ENCODE results near the gene SPHK1. TPM values are rescaled to one million over a fixed set of nuclear protein-coding genes. Genes with fewer than 3 reads are reported as not detected.

The SPHK1 gene
- total and polyA plus RNA-seq, 5 donors from 2014 or later = 0.09 to 0.52 (median 0.12) TPM; not detected in 2

DNA sequence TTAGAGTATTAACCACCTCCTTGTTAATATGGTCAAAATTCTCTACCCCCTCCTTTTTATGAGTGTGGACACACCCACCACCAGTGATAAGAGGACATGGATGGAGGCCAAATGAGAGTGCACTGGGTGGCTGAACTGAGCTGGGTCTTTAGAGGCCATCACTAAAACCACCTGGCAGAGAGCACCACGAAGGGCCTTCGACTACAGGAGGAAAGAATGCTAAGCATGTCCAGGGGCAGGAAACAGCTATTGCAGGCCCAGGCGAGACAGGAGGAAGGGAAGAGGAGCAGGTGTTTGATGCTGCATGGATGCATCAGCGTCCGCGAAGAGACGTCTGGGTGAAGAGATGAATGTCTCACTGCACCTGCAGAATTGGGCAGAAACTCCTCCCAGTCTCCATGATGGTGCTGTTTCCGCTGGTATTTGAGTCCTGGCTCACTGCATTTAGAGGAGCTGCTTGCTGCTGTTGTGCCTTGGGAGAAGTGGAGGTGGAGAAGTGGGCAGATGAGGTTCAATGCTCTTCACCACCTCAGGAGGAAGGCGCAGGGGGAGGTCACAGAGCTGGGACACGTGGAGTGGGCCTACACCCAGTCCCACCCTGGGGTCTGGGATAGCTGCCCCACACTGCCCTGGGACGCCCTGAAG lies 33.2 kb downstream of the SPHK1 start:
- no peak overlapping the region for H3K27ac ChIP-seq (ENCODE audit: insufficient read depth, low read length, poor library complexity, severe bottlenecking)
- H3K9me3 Mint-ChIP-seq = no peaks in the 10 kb centered on the region
- DNase-seq = no peak
- H3K4me3 ChIP-seq (ENCODE audit: low read depth, low read length) = no peak overlapping the region
- H3K4me1 ChIP-seq (ENCODE audit: control insufficient read depth, insufficient read depth, low read length, poor library complexity, severe bottlenecking) = peaks cover 3% of the 10 kb centered on the region
- no peak for ATAC-seq (ENCODE audit: low read depth in 2 of 2)
- peak overlapping the region; percentile 16 to 81 (median 28) for H3K27ac Mint-ChIP-seq
- peaks cover 8% of the 10 kb centered on the region for H3K36me3 Mint-ChIP-seq
- peak overlapping the region in 1 of 4 donors; percentile 51 for H3K4me3 Mint-ChIP-seq
- no peaks in the 10 kb centered on the region for H3K9me3 ChIP-seq (ENCODE audit: control insufficient read depth in 2 of 2, low read length in 2 of 2)
- H3K27me3 Mint-ChIP-seq = no peaks in the 10 kb centered on the region
- peaks cover 5% of the 10 kb centered on the region for H3K36me3 ChIP-seq (ENCODE audit: control insufficient read depth, insufficient read depth, low read length)
- no peaks in the 10 kb centered on the region for H3K27me3 ChIP-seq (ENCODE audit: control insufficient read depth, insufficient read depth, low read length)
- peaks cover 0 to 36% (median 12%) of the 10 kb centered on the region in 4 donors for H3K4me1 Mint-ChIP-seq

DNA sequence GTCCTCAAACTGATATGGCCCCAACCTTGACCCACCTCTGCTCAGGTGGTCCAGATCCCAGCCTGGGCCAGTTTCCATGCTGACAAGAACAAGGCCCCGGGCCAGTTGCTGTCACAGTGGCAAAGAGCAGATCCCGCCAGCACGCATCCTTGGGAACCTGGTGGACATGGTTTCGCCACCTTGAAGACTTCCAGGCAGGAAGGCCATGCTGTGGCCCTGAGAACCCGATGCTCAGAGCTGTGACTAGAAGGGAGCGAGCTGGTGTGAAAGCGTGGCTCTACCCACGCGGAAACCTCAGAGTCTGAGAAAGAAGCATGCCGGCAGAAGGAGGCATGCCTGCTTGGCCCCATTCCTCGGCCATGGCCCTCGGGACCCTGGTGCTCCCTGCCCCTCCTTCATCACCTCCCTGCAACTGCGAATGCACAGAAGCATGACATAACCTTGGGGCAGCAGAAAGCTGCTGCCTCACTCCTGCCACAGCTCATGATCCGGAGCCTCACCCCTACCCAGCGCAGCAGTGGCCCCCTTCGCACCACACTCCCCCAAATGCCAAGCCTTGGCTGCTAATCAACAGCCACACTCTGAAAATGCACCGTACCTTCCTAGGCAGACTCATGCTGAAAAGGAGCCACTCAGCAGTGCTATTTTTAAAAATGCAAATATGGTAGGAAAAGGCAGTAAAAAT lies 35.3 kb downstream of the SPHK1 start:
- no peaks in the 10 kb centered on the region for H3K9me3 ChIP-seq (ENCODE audit: control insufficient read depth in 2 of 2, low read length in 2 of 2)
- Mint-ChIP-seq H3K9me3 (no peaks in the 10 kb centered on the region), H3K4me3 (no peak overlapping the region), H3K36me3 (peaks cover 12% of the 10 kb centered on the region), H3K4me1 (peaks cover 0 to 37% (median 12%) of the 10 kb centered on the region in 4 donors), H3K27me3 (no peaks in the 10 kb centered on the region), H3K27ac (peak overlapping the region in 2 of 3 donors; percentile 73 to 90)
- no peaks in the 10 kb centered on the region for H3K27me3 ChIP-seq (ENCODE audit: control insufficient read depth, insufficient read depth, low read length)
- H3K27ac ChIP-seq (ENCODE audit: insufficient read depth, low read length, poor library complexity, severe bottlenecking) = no peak overlapping the region
- ATAC-seq (ENCODE audit: low read depth in 2 of 2) (no peak), DNase-seq (no peak)
- peaks cover 5% of the 10 kb centered on the region for H3K36me3 ChIP-seq (ENCODE audit: control insufficient read depth, insufficient read depth, low read length)
- peaks cover 3% of the 10 kb centered on the region for H3K4me1 ChIP-seq (ENCODE audit: control insufficient read depth, insufficient read depth, low read length, poor library complexity, severe bottlenecking)
- H3K4me3 ChIP-seq (ENCODE audit: low read depth, low read length) = no peak overlapping the region

DNA sequence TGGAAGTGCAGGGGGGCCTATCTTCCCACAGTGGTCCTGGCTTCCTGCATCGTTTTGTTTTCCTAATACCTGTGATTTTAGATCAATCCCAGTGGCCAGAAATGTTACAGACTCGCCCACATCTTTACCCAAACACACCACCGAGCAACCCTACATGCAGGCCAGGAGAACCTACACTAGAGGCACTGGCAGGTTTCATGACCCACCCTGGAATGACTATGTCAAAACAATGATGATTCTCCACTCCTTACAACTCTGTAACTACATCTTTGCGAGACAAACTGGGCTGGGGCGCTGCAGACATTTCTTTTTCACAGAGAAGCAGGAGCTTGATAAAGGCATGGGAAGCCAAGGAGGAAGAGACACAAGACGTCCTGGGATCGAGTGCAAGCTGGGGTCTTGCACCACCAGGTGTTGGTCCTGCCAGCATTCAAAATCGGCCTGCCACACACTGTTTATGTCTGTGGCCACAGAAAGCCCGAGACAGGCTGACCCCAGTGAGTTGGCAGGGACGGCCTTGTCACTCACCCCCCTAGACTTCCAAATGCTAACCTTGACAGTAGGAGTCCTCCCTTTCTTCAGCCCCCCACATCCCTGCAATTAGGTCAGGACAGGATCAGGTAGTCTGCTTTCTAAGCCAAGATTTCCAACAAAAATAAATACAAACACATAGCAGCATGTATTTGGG lies 36.1 kb downstream of the SPHK1 start:
- H3K36me3 ChIP-seq (ENCODE audit: control insufficient read depth, insufficient read depth, low read length) = peaks cover 5% of the 10 kb centered on the region
- H3K27ac ChIP-seq (ENCODE audit: insufficient read depth, low read length, poor library complexity, severe bottlenecking) = no peak overlapping the region
- peaks cover 12% of the 10 kb centered on the region for H3K36me3 Mint-ChIP-seq
- H3K27me3 ChIP-seq (ENCODE audit: control insufficient read depth, insufficient read depth, low read length) = no peaks in the 10 kb centered on the region
- DNase-seq = no peak
- peak overlapping the region in 2 of 3 donors; percentile 73 to 90 for H3K27ac Mint-ChIP-seq
- H3K27me3 Mint-ChIP-seq = no peaks in the 10 kb centered on the region
- H3K4me3 Mint-ChIP-seq = no peak overlapping the region
- H3K4me1 Mint-ChIP-seq = peaks cover 0 to 39% (median 12%) of the 10 kb centered on the region in 4 donors
- H3K4me1 ChIP-seq (ENCODE audit: control insufficient read depth, insufficient read depth, low read length, poor library complexity, severe bottlenecking) = peaks cover 3% of the 10 kb centered on the region
- ATAC-seq (ENCODE audit: low read depth in 2 of 2) = no peak
- H3K4me3 ChIP-seq (ENCODE audit: low read depth, low read length) = no peak overlapping the region
- no peaks in the 10 kb centered on the region for H3K9me3 Mint-ChIP-seq
- H3K9me3 ChIP-seq (ENCODE audit: control insufficient read depth in 2 of 2, low read length in 2 of 2) = no peaks in the 10 kb centered on the region

DNA sequence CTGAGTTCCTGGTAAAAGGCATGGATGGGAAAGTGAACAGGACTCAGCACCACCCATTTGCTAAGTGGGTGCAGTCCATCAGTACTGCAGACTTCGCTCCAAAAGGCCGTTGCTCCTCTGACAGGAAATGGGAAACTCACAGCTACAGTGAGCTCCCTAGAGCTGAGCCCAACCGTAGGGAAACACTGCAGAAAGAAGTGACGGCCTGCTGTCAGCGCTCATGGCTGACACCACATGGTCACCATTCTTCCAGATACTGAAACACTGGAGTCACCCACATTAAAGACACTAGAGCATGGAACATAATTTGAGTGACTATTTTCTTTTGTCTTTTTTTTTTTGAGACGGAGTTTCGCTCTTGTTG lies 36.6 kb downstream of the SPHK1 start:
- Mint-ChIP-seq H3K27me3 (no peaks in the 10 kb centered on the region), H3K36me3 (peaks cover 12% of the 10 kb centered on the region), H3K4me1 (peaks cover 0 to 43% (median 13%) of the 10 kb centered on the region in 4 donors), H3K9me3 (no peaks in the 10 kb centered on the region), H3K27ac (peak overlapping the region in 1 of 3 donors; percentile 87), H3K4me3 (no peak overlapping the region)
- no peaks in the 10 kb centered on the region for H3K27me3 ChIP-seq (ENCODE audit: control insufficient read depth, insufficient read depth, low read length)
- no peak overlapping the region for H3K4me3 ChIP-seq (ENCODE audit: low read depth, low read length)
- DNase-seq = no peak
- H3K27ac ChIP-seq (ENCODE audit: insufficient read depth, low read length, poor library complexity, severe bottlenecking) = no peak overlapping the region
- no peak for ATAC-seq (ENCODE audit: low read depth in 2 of 2)
- H3K4me1 ChIP-seq (ENCODE audit: control insufficient read depth, insufficient read depth, low read length, poor library complexity, severe bottlenecking) = peaks cover 3% of the 10 kb centered on the region
- H3K36me3 ChIP-seq (ENCODE audit: control insufficient read depth, insufficient read depth, low read length) = peaks cover 5% of the 10 kb centered on the region
- no peaks in the 10 kb centered on the region for H3K9me3 ChIP-seq (ENCODE audit: control insufficient read depth in 2 of 2, low read length in 2 of 2)

DNA sequence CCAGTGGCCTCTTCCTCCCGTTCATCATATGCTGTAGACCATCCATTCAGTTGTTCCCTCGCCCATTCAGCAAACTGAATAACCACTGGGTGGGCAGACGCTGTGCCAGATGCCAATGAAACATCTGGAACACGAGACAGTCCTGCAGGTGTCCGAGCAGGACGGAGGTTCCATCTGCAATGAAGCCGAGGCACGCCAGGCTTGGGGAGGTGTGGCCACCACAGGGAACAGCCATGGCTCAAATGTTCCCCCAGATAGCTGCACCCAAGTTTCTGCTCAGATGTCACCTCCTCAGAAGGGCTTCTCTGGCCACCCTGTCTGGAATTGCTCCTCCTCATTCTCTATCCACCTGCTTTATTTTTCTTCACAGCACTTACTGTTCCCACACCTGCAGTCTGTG lies 38.0 kb downstream of the SPHK1 start:
- H3K9me3 ChIP-seq (ENCODE audit: control insufficient read depth in 2 of 2, low read length in 2 of 2) = no peaks in the 10 kb centered on the region
- no peaks in the 10 kb centered on the region for H3K27me3 ChIP-seq (ENCODE audit: control insufficient read depth, insufficient read depth, low read length)
- DNase-seq (no peak), ATAC-seq (ENCODE audit: low read depth in 2 of 2) (no peak)
- H3K4me1 ChIP-seq (ENCODE audit: control insufficient read depth, insufficient read depth, low read length, poor library complexity, severe bottlenecking) = peaks cover 3% of the 10 kb centered on the region
- Mint-ChIP-seq H3K4me3 (no peak overlapping the region), H3K9me3 (no peaks in the 10 kb centered on the region), H3K27me3 (no peaks in the 10 kb centered on the region), H3K27ac (peak overlapping the region in 1 of 3 donors; percentile 73), H3K4me1 (peaks cover 11 to 43% (median 17%) of the 10 kb centered on the region in 4 donors), H3K36me3 (peaks cover 11% of the 10 kb centered on the region)
- H3K27ac ChIP-seq (ENCODE audit: insufficient read depth, low read length, poor library complexity, severe bottlenecking) = no peak overlapping the region
- peaks cover 4% of the 10 kb centered on the region for H3K36me3 ChIP-seq (ENCODE audit: control insufficient read depth, insufficient read depth, low read length)
- H3K4me3 ChIP-seq (ENCODE audit: low read depth, low read length) = no peak overlapping the region

DNA sequence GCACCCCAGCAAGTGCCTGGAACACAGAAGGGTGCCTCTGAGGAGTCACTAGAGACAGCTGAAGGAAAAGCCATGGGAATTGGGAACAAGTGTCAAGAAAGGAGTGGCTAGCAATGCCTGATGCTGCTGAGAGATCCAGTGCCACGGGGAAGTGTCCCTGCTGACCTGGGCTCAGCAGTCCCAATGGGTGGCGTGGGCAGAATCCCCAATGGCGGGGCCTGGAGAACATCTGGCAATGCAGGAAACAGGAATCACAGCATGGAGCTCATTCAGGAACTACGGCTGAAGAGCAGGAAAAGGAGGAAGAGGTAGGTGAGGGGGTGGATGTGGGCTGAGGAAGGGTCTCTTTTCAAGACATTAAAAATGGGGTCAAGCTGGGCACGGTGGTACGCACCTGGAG lies 38.5 kb downstream of the SPHK1 start:
- Mint-ChIP-seq H3K27me3 (no peaks in the 10 kb centered on the region), H3K36me3 (peaks cover 6% of the 10 kb centered on the region), H3K9me3 (no peaks in the 10 kb centered on the region), H3K27ac (peak overlapping the region in 1 of 3 donors; percentile 1), H3K4me1 (peaks cover 9 to 39% (median 15%) of the 10 kb centered on the region in 4 donors), H3K4me3 (no peak overlapping the region)
- Histone ChIP-seq H3K27ac (ENCODE audit: insufficient read depth, low read length, poor library complexity, severe bottlenecking) (no peak overlapping the region), H3K9me3 (ENCODE audit: control insufficient read depth in 2 of 2, low read length in 2 of 2) (no peaks in the 10 kb centered on the region), H3K4me3 (ENCODE audit: low read depth, low read length) (no peak overlapping the region), H3K27me3 (ENCODE audit: control insufficient read depth, insufficient read depth, low read length) (no peaks in the 10 kb centered on the region), H3K36me3 (ENCODE audit: control insufficient read depth, insufficient read depth, low read length) (no peaks in the 10 kb centered on the region), H3K4me1 (ENCODE audit: control insufficient read depth, insufficient read depth, low read length, poor library complexity, severe bottlenecking) (peaks cover 3% of the 10 kb centered on the region)
- no peak for ATAC-seq (ENCODE audit: low read depth in 2 of 2)
- no peak for DNase-seq

DNA sequence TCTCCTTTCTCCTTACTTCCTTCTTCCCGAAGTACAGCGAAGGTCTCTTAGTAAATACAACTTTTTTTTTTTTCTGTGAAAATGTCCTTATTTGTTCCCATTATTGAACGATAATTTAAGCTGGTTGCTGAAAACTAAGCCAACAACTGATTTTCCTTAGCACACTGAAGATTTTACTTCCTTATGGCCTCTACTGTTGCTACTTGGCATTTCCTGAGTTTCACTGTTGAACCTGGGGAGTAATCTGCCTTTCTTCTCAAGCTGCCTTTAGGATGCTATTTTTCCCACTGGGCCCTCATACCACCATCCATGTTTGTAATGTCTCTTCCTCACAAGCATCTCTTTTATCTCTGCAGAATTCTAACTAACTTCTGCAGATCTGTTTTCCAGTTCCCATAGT lies 42.4 kb downstream of the SPHK1 start:
- H3K4me3 ChIP-seq (ENCODE audit: low read depth, low read length) = no peak overlapping the region
- Mint-ChIP-seq H3K36me3 (peaks cover 10% of the 10 kb centered on the region), H3K27me3 (no peaks in the 10 kb centered on the region), H3K9me3 (peaks cover 0 to 1% (median 0%) of the 10 kb centered on the region in 7 donors), H3K4me1 (peaks cover 8 to 26% (median 21%) of the 10 kb centered on the region in 4 donors), H3K27ac (peak overlapping the region in 2 of 3 donors; percentile 21 to 26), H3K4me3 (no peak overlapping the region)
- DNase-seq (no peak), ATAC-seq (ENCODE audit: low read depth in 2 of 2) (no peak)
- H3K27ac ChIP-seq (ENCODE audit: insufficient read depth, low read length, poor library complexity, severe bottlenecking) = no peak overlapping the region
- H3K9me3 ChIP-seq (ENCODE audit: control insufficient read depth in 2 of 2, low read length in 2 of 2) = no peaks in the 10 kb centered on the region
- H3K4me1 ChIP-seq (ENCODE audit: control insufficient read depth, insufficient read depth, low read length, poor library complexity, severe bottlenecking) = no peaks in the 10 kb centered on the region
- H3K36me3 ChIP-seq (ENCODE audit: control insufficient read depth, insufficient read depth, low read length) = no peaks in the 10 kb centered on the region
- H3K27me3 ChIP-seq (ENCODE audit: control insufficient read depth, insufficient read depth, low read length) = no peaks in the 10 kb centered on the region
